Measurements from ENCODE around the gene RGS2.

RGS2 gene, protein sequence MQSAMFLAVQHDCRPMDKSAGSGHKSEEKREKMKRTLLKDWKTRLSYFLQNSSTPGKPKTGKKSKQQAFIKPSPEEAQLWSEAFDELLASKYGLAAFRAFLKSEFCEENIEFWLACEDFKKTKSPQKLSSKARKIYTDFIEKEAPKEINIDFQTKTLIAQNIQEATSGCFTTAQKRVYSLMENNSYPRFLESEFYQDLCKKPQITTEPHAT

DNA sequence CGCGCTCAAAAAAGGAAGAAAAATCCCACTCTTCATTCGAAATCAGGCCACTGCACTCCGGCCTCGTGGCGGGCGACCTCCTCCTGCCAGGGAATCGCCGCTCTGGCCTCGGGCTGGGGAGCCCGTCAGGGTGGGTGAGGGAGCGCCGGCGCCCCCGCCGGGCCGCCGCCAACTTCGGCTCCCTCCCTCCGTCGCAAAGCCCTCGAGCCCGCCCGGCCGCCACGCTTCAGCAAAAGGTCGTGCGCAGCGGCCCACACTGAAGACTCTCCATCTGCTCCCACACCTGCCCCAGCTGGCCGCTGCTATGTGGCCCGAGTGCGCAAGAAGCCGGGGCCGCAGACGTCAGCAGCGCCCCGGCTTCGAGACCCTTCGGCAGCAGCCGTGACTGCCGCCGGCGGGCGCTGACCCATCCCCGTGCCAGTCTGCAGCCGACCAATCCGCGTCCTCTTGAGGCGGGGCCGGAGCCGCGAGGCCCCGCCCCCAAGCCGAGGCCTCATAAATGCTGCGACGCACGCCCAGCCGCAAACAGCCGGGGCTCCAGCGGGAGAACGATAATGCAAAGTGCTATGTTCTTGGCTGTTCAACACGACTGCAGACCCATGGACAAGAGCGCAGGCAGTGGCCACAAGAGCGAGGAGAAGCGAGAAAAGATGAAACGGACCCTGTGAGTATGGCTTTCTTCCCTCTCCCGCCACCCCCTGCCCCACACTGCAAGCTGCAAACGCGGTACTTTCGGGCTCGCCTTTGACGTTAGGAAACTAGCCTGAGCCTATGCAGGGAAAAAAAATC is at the start of gene RGS2:
RGS2 (plus strand) TSS at position 522 of the 789 bp plus-strand sequence; CDS start at position 555, 33 bp downstream.
- TF ChIP-seq, protein P1, sequence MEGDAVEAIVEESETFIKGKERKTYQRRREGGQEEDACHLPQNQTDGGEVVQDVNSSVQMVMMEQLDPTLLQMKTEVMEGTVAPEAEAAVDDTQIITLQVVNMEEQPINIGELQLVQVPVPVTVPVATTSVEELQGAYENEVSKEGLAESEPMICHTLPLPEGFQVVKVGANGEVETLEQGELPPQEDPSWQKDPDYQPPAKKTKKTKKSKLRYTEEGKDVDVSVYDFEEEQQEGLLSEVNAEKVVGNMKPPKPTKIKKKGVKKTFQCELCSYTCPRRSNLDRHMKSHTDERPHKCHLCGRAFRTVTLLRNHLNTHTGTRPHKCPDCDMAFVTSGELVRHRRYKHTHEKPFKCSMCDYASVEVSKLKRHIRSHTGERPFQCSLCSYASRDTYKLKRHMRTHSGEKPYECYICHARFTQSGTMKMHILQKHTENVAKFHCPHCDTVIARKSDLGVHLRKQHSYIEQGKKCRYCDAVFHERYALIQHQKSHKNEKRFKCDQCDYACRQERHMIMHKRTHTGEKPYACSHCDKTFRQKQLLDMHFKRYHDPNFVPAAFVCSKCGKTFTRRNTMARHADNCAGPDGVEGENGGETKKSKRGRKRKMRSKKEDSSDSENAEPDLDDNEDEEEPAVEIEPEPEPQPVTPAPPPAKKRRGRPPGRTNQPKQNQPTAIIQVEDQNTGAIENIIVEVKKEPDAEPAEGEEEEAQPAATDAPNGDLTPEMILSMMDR (IDR thresholded peaks at IDR 0.05; ENCODE audit: poor library complexity, severe bottlenecking): no peak
- peaks cover 20% of the 10 kb centered on the region for H3K4me1 ChIP-seq (ENCODE audit: insufficient read depth, poor library complexity, severe bottlenecking)
- H3K27ac ChIP-seq (ENCODE audit: poor library complexity, severe bottlenecking): peak within 1 kb of the TSS; percentile 1
- peak; percentile 78 for DNase-seq (ENCODE audit: low spot score)
- peak; percentile 90 for ATAC-seq (ENCODE audit: low read depth)
- H3K9me3 ChIP-seq (ENCODE audit: severe bottlenecking): no peaks in the 10 kb centered on the region
- peak within 1 kb of the TSS; percentile 53 for H3K4me3 ChIP-seq (ENCODE audit: severe bottlenecking)
- H3K27me3 ChIP-seq (ENCODE audit: insufficient read depth, poor library complexity, severe bottlenecking): no peaks in the 10 kb centered on the region
- peaks cover 6% of the 10 kb centered on the region for H3K36me3 ChIP-seq (ENCODE audit: low read depth)

DNA sequence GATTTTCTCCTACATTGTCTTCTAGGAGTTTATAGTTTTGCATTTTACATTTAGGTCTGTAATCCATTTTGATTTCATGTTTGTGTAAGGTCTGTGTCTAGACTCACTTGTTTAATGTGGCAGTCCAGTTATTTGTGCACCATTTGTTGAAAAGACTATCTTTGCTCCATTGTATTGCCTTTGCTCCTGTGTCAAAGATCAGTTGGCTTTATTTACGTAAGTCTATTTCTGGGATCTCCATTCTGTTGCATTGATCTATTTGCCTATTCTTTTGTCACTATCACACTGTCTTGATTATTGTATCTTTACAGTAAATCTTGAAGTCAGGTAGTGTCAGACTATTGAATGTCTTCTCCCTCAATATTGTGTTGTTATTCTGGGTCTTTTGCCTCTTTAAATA is 49.7 kb upstream of the RGS2 start:
- ATAC-seq (ENCODE audit: low read depth) (no peak), DNase-seq (ENCODE audit: low spot score) (no peak)
- H3K27me3 ChIP-seq (ENCODE audit: insufficient read depth, poor library complexity, severe bottlenecking): no peaks in the 10 kb centered on the region
- H3K4me1 ChIP-seq (ENCODE audit: insufficient read depth, poor library complexity, severe bottlenecking): no peaks in the 10 kb centered on the region
- TF ChIP-seq, protein P1 (IDR thresholded peaks at IDR 0.05; ENCODE audit: poor library complexity, severe bottlenecking): no peak
- H3K36me3 ChIP-seq (ENCODE audit: low read depth): no peaks in the 10 kb centered on the region
- H3K4me3 ChIP-seq (ENCODE audit: severe bottlenecking): no peak overlapping the region
- H3K27ac ChIP-seq (ENCODE audit: poor library complexity, severe bottlenecking): no peak overlapping the region
- peaks cover under 1% of the 10 kb centered on the region for H3K9me3 ChIP-seq (ENCODE audit: severe bottlenecking)

DNA sequence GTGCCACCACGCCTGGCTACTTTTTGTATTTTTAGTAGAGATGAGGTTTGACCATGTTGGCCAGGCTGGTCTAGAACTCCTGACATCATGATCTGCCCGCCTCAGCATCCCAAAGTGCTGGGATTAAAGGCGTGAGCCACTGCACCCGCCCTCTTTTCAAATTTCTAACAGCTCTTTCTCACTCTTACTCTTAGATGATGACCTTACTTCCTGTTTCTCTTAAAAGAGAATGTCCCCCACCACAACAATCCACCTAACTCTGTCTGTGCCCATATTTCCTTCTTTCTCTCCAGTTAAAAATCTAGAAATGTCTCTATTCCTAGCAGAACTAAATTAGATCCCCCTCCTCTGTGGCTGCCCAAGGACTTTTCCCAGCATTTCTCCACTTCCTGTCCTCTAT is 46.6 kb upstream of the RGS2 start:
- Histone ChIP-seq H3K4me3 (ENCODE audit: severe bottlenecking) (no peak overlapping the region), H3K27ac (ENCODE audit: poor library complexity, severe bottlenecking) (no peak overlapping the region), H3K9me3 (ENCODE audit: severe bottlenecking) (peaks cover 2% of the 10 kb centered on the region), H3K4me1 (ENCODE audit: insufficient read depth, poor library complexity, severe bottlenecking) (no peaks in the 10 kb centered on the region), H3K36me3 (ENCODE audit: low read depth) (no peaks in the 10 kb centered on the region), H3K27me3 (ENCODE audit: insufficient read depth, poor library complexity, severe bottlenecking) (no peaks in the 10 kb centered on the region)
- TF ChIP-seq, protein P1 (IDR thresholded peaks at IDR 0.05; ENCODE audit: poor library complexity, severe bottlenecking): no peak
- no peak for DNase-seq (ENCODE audit: low spot score)
- ATAC-seq (ENCODE audit: low read depth): no peak

DNA sequence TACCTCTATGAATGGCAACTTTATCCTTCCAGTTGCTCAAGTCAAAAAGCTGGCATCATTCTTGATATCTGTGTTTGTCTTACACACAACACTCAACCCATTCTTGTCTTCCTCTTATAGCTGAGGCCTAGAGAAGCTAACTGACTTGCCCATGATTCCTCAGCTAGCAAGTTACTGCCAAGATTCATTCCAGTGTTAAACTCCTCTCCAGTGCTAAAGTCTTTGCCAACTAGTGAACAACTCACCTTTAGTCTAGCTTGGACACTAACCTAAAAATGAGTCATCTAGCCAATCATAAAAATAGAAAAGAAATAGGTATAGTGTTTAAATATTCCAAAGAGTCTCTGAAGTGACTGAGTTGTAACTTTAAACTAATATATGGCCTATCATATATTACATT is 45.6 kb upstream of the RGS2 start:
- no peak for DNase-seq (ENCODE audit: low spot score)
- H3K27me3 ChIP-seq (ENCODE audit: insufficient read depth, poor library complexity, severe bottlenecking): no peaks in the 10 kb centered on the region
- no peaks in the 10 kb centered on the region for H3K36me3 ChIP-seq (ENCODE audit: low read depth)
- H3K9me3 ChIP-seq (ENCODE audit: severe bottlenecking): peaks cover 2% of the 10 kb centered on the region
- H3K4me1 ChIP-seq (ENCODE audit: insufficient read depth, poor library complexity, severe bottlenecking): no peaks in the 10 kb centered on the region
- H3K27ac ChIP-seq (ENCODE audit: poor library complexity, severe bottlenecking): no peak overlapping the region
- no peak overlapping the region for H3K4me3 ChIP-seq (ENCODE audit: severe bottlenecking)
- TF ChIP-seq, protein P1 (IDR thresholded peaks at IDR 0.05; ENCODE audit: poor library complexity, severe bottlenecking): no peak
- peak; percentile 49; the same call in 2 of the 3 replicates for ATAC-seq (ENCODE audit: low read depth)

DNA sequence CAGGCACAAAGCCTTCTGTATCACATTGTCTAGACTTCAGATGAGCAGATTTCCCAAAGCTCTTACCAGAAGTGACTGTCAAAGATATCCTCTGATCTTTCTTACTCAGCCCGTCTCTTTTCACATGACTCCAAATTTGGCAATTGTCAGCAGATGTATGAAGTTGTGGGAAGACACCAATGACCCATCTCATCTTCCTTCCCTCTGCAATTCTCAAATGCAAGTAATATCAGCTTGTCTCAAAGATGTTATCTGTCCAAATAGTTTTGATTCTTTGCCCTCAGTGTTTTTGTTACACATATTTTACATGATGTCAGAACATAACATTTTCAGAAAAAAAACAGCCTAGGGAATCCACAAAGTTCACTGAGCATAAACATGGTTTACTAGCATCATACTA is 45.1 kb upstream of the RGS2 start:
- Histone ChIP-seq H3K36me3 (ENCODE audit: low read depth) (no peaks in the 10 kb centered on the region), H3K4me1 (ENCODE audit: insufficient read depth, poor library complexity, severe bottlenecking) (no peaks in the 10 kb centered on the region), H3K27me3 (ENCODE audit: insufficient read depth, poor library complexity, severe bottlenecking) (no peaks in the 10 kb centered on the region), H3K4me3 (ENCODE audit: severe bottlenecking) (no peak overlapping the region), H3K27ac (ENCODE audit: poor library complexity, severe bottlenecking) (no peak overlapping the region), H3K9me3 (ENCODE audit: severe bottlenecking) (peaks cover 2% of the 10 kb centered on the region)
- TF ChIP-seq, protein P1 (IDR thresholded peaks at IDR 0.05; ENCODE audit: poor library complexity, severe bottlenecking): no peak
- ATAC-seq (ENCODE audit: low read depth): no peak
- no peak for DNase-seq (ENCODE audit: low spot score)

All from RWPE2 (cell line).